Left lobe of liver (tissue), 2 donors: ENCODE results near the gene KL. TPM values are rescaled to one million over a fixed set of nuclear protein-coding genes. Genes with fewer than 3 reads are reported as not detected.

Source experiments
- ATAC-seq: fragments of 200-7000 bp; cut with Tn5 transposase; one replicate; pipeline ENCODE4 v1.9.1; 2020; ENCODE audit warnings: mild to moderate bottlenecking, moderate library complexity
- DNase-seq: peaks from one replicate; pipeline ENCODE4 v3.0.0-alpha.2; 2020; ENCODE audit warnings: low spot score
- total RNA-seq: library from RNA; stranded (reverse); gene quantifications from one replicate; pipeline ENCODE4 v1.2.1, GENCODE V29; 2021
- donor health status: DM: no; HTN: no; CAD: no; lungs with moderate emphysema.
- donor health status: DM: no; HTN: yes; CAD: no.

KL gene
- total RNA-seq, 1 donor from 2014 or later: 0.05 TPM

- no peak for ATAC-seq
- no peak for DNase-seq
Measured at GRCh38 chr13:33003458-33004019, 12.7 kb upstream of the KL start.

GRCh38 chr13:33004511-33004910, 11.7 kb upstream of the KL start:
- DNase-seq: no peak
- ATAC-seq: no peak

DNA sequence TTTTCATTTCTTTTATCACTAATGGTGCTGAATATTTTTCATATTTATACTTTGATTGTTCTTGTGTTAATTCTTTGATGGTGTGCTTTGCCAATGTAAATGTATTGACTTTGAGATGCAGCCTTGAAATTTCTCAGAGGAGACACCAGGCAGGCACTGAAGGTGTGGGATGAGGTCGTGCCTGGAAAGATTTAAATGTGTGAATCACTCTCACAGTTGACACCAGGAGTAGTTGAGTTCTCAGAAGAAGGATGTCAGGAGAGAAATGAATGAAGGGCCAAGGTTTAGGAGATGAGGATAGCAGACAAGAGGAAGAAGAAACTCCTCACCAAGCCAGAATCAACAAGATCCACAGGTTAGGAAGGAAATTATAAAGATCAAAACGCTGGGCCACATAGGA, 10.1 kb upstream of the KL start:
- no peak for ATAC-seq

GRCh38 chr13:33006638-33007037, 9.6 kb upstream of the KL start:
- no peak for DNase-seq
- ATAC-seq: no peak

More for the DNA sequence above, 10.1 kb upstream of the KL start:
- no peak for DNase-seq

DNA sequence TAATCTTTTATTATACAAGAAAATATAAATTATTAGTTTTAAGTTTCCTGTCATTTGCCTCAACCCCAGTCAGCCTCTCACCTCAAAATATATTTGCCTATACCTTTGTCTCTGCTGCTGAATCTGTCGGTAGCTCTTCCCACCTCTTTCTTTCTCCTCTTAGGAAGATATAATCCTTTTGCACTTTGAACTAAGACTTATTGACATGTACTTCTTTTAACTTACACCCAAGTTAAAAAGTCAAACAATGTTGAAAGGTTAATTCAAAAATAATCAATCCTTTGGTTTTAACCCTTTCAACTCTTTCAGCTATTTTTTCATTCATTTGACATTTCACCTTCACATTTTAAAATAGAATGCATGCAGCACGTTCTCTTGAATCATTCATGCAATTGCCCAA, 9.0 kb upstream of the KL start:
- ATAC-seq (no peak), DNase-seq (no peak)

GRCh38 chr13:33007950-33008349, 8.3 kb upstream of the KL start:
- ATAC-seq (no peak), DNase-seq (no peak)

DNA sequence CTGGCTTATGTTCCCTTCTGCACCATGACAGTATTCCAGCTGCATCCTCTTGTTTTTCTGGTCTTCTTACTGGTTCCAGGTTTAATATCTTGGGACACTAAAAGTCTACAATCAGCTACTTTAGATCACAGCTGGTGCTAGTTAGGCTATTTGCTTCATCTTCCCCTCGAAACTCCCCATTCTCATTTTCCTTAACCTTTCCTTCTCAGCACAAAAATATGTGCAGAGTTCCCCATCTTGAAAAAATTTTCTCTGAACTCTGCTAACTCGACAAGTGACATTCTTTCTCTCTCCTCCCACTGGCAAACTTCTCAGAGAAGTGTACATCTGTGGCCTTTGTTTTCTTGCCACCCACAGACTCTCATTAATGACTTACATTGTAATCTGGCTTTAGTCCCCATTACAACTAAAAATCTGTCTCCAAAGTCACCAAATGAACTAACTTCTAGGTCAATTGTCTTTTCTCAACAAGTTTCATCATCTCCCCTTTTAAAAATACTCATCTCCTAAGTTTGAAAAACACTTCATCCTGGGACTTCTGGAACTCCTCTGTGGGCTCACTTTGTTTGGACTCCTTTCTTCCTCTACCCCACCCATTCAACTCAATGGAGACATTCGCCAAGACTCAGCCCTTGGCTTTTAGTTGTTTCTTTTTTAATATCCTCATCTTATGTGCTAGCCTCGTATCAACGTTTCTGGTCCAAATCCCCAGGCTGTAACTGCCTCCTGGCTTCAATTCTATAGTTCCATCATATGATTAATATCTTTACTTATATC, 7.1 kb upstream of the KL start:
- no peak for DNase-seq
- no peak for ATAC-seq

DNA sequence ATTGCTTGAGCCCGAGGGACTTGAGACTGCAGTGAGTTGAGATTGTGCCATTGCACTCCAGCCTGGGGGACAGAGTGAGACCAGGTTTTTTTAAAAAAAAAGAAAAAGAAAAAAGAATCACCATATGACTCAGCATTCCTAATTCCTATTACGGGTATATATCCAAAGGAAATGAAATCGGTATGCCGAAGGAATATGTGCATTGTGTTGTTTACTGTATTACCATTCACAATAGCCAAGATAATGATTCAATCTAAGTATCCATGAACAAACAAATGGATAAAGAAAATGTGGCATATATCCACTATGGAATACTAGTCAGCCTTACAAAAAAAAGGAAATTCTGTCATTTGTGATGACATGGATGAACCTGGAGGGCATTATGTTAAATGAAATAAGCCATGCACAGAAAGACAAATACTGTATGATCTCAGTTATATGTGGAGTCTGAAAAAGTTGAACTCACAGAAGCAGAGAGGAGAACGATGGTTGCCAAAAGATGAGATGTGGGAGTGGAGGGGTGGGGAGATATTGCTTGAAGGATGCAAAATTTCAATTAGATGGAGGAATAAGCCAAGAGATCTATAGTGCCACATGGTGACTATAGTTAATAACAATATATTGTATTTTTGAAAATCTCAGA, 4.3 kb upstream of the KL start:
- no peak for ATAC-seq
- DNase-seq: no peak

DNA sequence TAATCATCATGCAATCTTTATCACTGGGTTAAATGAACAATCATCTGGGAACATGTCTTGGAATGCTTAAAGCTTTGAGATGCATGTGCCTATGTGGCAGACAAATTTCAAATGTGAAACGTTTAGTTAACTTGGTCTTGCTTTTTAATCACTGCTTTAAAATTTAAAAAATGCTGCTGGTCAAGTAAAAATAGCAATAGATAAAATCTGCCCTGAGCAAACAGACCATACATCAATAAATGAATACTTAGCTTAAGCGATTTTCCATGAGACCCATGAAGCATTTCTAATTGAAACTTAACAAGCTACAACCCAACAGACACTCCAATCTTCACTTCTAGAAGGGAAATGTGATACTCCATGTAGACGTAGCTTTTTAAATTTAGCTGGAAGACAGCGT, 1.9 kb upstream of the KL start:
- ATAC-seq (no peak), DNase-seq (no peak)

DNA sequence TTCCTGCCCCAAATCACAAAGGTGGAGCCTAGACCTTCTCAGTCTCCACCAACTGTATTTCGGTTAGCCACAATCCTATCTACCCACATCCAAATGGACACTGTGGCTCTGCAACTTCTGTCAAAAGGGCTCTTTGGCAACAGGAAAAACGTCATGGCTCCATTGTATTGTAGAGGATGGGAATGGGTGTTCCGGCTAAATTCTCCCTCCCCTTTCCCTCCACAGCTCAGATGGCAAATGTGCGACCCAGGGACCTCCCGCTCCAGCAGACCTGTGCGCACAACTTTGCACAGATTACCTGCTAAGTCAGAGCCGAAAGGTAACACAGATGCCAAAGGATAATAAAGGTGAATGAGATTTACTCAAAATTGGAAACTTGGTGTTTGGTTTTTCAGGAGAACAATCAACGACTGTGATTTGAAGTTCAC, 968 bp upstream of the KL start:
- DNase-seq (no peak), ATAC-seq (no peak)

GRCh38 chr13:33015791-33016323, 366 bp upstream of the KL start:
- DNase-seq (no peak), ATAC-seq (no peak)

DNA sequence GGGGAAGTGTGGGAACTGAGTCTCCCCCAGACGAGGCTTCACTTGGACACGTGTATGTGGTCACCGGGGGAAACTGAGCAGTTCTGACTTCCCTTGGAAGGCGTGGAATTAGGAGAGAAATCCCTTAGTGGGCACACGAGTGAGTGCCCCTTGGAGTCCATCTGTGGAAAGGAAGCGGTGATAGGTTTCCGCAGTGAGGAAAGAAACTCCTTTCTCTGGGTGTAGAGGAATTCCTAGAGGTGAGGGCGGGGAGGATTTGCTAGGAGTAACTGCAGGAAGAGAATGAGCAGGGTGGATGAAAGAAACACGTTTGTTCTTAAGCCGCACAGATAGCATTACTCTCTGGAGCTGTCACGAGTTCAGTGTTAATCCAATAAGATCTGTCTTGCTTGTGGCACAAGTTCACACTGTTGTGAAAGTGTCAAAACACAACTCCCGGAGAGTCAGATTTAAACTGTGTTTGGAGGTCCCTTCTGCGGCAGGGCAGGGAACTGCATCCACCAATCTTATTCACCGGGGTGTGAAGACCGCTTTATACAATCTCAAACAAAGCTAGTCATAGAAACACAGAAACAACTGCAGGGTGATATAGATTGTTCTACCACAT, 1.2 kb downstream of the KL start:
- ATAC-seq: peak; percentile 93
- peak; percentile 59 for DNase-seq

- no peak for DNase-seq
- no peak for ATAC-seq
Measured at GRCh38 chr13:33018886-33019285, 2.7 kb downstream of the KL start.

GRCh38 chr13:33022986-33023385, 6.8 kb downstream of the KL start:
- DNase-seq (no peak), ATAC-seq (no peak)

DNA sequence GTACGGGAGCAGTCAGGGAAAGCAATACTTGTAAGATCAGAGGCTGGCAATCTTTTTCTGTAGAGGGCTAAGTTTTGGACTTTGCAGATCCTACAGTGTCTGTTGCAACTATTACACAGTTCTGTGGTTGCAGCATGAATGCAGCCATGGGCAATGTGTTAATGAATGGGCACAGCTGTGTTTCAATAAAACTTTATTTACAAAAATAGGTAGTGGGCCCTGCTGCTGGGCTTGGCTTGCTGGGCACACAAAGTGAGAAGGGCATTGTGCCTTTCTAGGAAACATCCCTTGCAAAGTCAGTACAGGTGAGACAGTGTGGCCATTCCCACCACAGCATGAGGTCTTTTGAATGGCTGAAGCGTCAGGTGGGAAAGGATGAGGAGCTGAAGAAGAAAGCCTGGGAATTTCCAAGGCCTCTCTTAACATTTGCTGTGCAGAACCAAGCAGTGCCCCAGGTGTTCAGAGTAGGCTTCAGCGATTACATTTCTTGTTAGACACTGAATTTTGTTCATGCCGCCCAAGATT, 9.1 kb downstream of the KL start:
- ATAC-seq (no peak), DNase-seq (no peak)

DNA sequence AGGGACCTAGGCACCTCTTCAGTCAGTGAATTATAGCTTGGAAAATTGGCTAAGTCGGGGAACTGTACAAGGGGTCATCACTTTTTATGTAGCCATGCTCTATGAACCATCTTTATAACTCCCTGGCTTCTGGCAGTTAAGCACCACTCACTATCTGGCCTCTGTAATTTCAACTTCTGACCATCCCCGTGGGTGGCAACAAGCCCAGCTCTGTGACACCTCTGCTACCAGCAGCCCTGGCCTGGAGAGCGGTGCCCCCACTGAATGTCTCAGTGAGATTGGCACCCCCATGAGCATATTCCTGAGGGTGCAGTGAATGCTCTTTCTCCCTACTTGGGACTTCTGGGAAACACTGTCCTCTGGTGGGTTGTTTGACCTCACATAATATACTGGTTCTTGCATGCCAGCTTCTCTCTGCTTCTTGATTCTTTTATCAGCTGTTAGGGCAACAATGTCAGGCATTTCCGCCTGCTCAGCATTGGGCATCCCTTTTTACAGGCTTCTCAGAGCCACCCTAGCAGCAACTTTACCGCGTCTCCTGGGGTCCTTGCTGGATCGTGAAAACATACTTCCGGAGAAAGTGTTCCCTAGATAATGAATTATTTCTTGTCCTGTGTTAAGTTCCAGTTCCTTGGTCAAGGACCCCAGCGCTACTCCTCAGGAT, 10.4 kb downstream of the KL start:
- ATAC-seq (no peak), DNase-seq (no peak)

- no peak for ATAC-seq
- no peak for DNase-seq
Measured at GRCh38 chr13:33028620-33029019, 12.4 kb downstream of the KL start.

GRCh38 chr13:33031277-33031676, 15.1 kb downstream of the KL start:
- ATAC-seq: no peak
- DNase-seq: no peak

- ATAC-seq (no peak), DNase-seq (no peak)
Measured at GRCh38 chr13:33032037-33032625, 15.9 kb downstream of the KL start.

- no peak for ATAC-seq
- DNase-seq: no peak
Measured at GRCh38 chr13:33033051-33033812, 17.0 kb downstream of the KL start.
